ENCODE measurements around the gene C3orf85. TPM values are rescaled to one million over a fixed set of nuclear protein-coding genes. Genes with fewer than 3 reads are reported as not detected.

Gene C3orf85
- total and polyA plus RNA-seq, 10 of the 15 experiments (the other 5 are each of a cell fraction or from before 2014, with no cell fraction given): not detected

- Histone ChIP-seq H3K9me3 (replicated peaks; ENCODE audit: control insufficient read depth, insufficient read depth, low read length) (no peaks in the 10 kb centered on the region), H3K4me1 (ENCODE audit: control insufficient read depth, insufficient read depth, low read length) (no peaks in the 10 kb centered on the region), H3K27ac (ENCODE audit: control insufficient read depth, insufficient read depth) (no peak overlapping the region), H2AFZ (ENCODE audit: control insufficient read depth, low read depth, low read length) (no peak overlapping the region), H3K36me3 (ENCODE audit: control insufficient read depth in 2 of 2, insufficient read depth in 2 of 2, low read length in 1 of 2) (no peaks in the 10 kb centered on the region), H3K79me2 (ENCODE audit: control insufficient read depth, insufficient read depth, low read length) (no peaks in the 10 kb centered on the region), H3K4me3 (no peak overlapping the region), H3K4me2 (ENCODE audit: control insufficient read depth, insufficient read depth) (no peak overlapping the region), H3K27me3 (replicated peaks in 1 of 2; ENCODE audit: control insufficient read depth in 2 of 2, insufficient read depth in 2 of 2, low read length in 1 of 2) (no peaks in the 10 kb centered on the region), H4K20me1 (ENCODE audit: control insufficient read depth, insufficient read depth) (no peaks in the 10 kb centered on the region), H3K9ac (ENCODE audit: control insufficient read depth, insufficient read depth, low read length) (no peak overlapping the region)
- RAD21 ChIA-PET (ENCODE audit: unreplicated experiment): no interaction called here
- BruUV-seq (replicated peaks): no TSS peak
- ATAC-seq (no peak), DNase-seq (ENCODE audit: low read depth, low spot score) (no peak), FAIRE-seq (no peak)
- intact Hi-C loops (cut with micrococcal nuclease; ENCODE audit: unreplicated experiment): no loop called here
- POLR2A ChIA-PET: no interaction called here
- SMC1A ChIA-PET (ENCODE audit: uncharacterized antibody, unreplicated experiment): no interaction called here
- TF ChIP-seq SP1 (IDR thresholded peaks at IDR 0.05; ENCODE audit: low read depth, low read length) (no peak), SPI1 (IDR thresholded peaks at IDR 0.05; ENCODE audit: borderline replicate concordance, insufficient read depth, low read depth, low read length) (peak; percentile 13; the same call in 1 of the 2 replicates), BHLHE40 (IDR thresholded peaks at IDR 0.05; ENCODE audit: borderline replicate concordance in 1 of 2, low read depth in 2 of 2, low read length in 1 of 2) (no peak), USF1 (IDR thresholded peaks at IDR 0.05; ENCODE audit: borderline replicate concordance, extremely low read length, insufficient read depth, low read depth, low read length) (no peak), TCF7 (IDR thresholded peaks at IDR 0.05; ENCODE audit: borderline replicate concordance) (no peak)
- in situ Hi-C loops (cut with MboI): no loop called here
- CTCF ChIA-PET: interaction anchor here (0.6 kb wide), 1 partner anchor 9 kb away, joined by 4 read pairs; no protein-coding TSS in a partner anchor
These were observed 13.8 kb upstream of the C3orf85 start for GRCh38 chr3:109122690-109123089.

GRCh38 chr3:109125902-109126301 is 10.6 kb upstream of the C3orf85 start:
- POLR2A ChIA-PET: no interaction called here
- TF ChIP-seq E4F1 (IDR thresholded peaks at IDR 0.05; ENCODE audit: borderline replicate concordance, partially characterized antibody) (no peak), TCF3 (IDR thresholded peaks at IDR 0.05; ENCODE audit: borderline replicate concordance, insufficient read depth, low read depth, low read length) (no peak), LARP7 (IDR thresholded peaks at IDR 0.05) (no peak), SREBF2 (IDR thresholded peaks at IDR 0.05; ENCODE audit: low read length) (no peak), GABPA (IDR thresholded peaks at IDR 0.05; ENCODE audit: low read depth) (no peak), SMAD5 (IDR thresholded peaks at IDR 0.05; ENCODE audit: low read depth) (no peak), YBX1 (IDR thresholded peaks at IDR 0.05) (no peak), ATF3 (IDR thresholded peaks at IDR 0.05; ENCODE audit: borderline replicate concordance, extremely low read depth, low read depth, low read length) (no peak)
- Histone ChIP-seq H3K9me3 (replicated peaks; ENCODE audit: control insufficient read depth, insufficient read depth, low read length) (no peaks in the 10 kb centered on the region), H3K9ac (ENCODE audit: control insufficient read depth, insufficient read depth, low read length) (no peak overlapping the region), H3K4me1 (ENCODE audit: control insufficient read depth, insufficient read depth, low read length) (no peaks in the 10 kb centered on the region), H3K36me3 (ENCODE audit: control insufficient read depth in 2 of 2, insufficient read depth in 2 of 2, low read length in 1 of 2) (no peaks in the 10 kb centered on the region), H2AFZ (ENCODE audit: control insufficient read depth, low read depth, low read length) (no peak overlapping the region), H3K4me3 (no peak overlapping the region), H3K27ac (ENCODE audit: control insufficient read depth, insufficient read depth) (no peak overlapping the region), H3K27me3 (replicated peaks in 1 of 2; ENCODE audit: control insufficient read depth in 2 of 2, insufficient read depth in 2 of 2, low read length in 1 of 2) (no peaks in the 10 kb centered on the region), H3K4me2 (ENCODE audit: control insufficient read depth, insufficient read depth) (no peak overlapping the region), H4K20me1 (ENCODE audit: control insufficient read depth, insufficient read depth) (no peaks in the 10 kb centered on the region), H3K79me2 (ENCODE audit: control insufficient read depth, insufficient read depth, low read length) (no peaks in the 10 kb centered on the region)
- SMC1A ChIA-PET (ENCODE audit: uncharacterized antibody, unreplicated experiment): no interaction called here
- RAD21 ChIA-PET (ENCODE audit: unreplicated experiment): no interaction called here
- FAIRE-seq (no peak), DNase-seq (ENCODE audit: low read depth, low spot score) (no peak), ATAC-seq (no peak)
- in situ Hi-C loops (cut with MboI) (no loop called here), intact Hi-C loops (cut with micrococcal nuclease; ENCODE audit: unreplicated experiment) (no loop called here)
- no TSS peak for BruUV-seq (replicated peaks)
- CTCF ChIA-PET: no interaction called here
